ENCODE measurements around the gene ANXA4. TPM values are rescaled to one million over a fixed set of nuclear protein-coding genes. Genes with fewer than 3 reads are reported as not detected.

ANXA4 gene
- total and polyA plus RNA-seq, 2 of the 13 experiments (the other 11 are each of a cell fraction or from before 2014, with no cell fraction given): 155 to 168 TPM

DNA sequence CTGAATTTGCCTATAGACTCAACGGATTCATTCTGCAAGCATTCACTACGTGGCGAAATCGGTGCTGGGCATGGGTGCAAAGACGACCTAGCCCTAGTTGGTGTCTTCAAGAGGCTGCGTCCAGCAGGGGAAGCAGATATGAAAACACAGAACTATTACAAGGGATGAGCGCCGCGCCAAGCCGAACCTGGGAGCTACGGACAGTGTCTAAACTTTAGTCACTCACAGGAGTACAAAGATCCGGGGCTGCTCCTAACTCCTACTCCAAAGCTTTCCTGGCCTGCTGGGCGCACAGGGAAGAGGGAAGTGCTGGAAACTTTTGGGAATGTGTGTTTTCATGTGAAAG is 732 bp upstream of the ANXA4 start (continued):
- TF ChIP-seq ZNF468 (CRISPR knock-in tag; IDR thresholded peaks at IDR 0.05) (no peak), RELA (CRISPR knock-in tag; IDR thresholded peaks at IDR 0.05) (0 out of 2 replicates have a peak, but pooled peaks have one; percentile 1), SP2 (CRISPR knock-in tag; IDR thresholded peaks at IDR 0.05) (no peak), ZBTB20 (CRISPR knock-in tag; IDR thresholded peaks at IDR 0.05; ENCODE audit: borderline replicate concordance, low read depth) (0 out of 2 replicates have a peak, but pooled peaks have one; percentile 4), ZNF484 (CRISPR knock-in tag; IDR thresholded peaks at IDR 0.05; ENCODE audit: borderline replicate concordance, low read depth) (no peak), ATF7-NPFF (CRISPR knock-in tag; IDR thresholded peaks at IDR 0.05; ENCODE audit: low read depth) (no peak; the same call in 1 of the 2 replicates), ZNF333 (CRISPR knock-in tag; IDR thresholded peaks at IDR 0.05; ENCODE audit: borderline replicate concordance) (no peak), SSRP1 (CRISPR knock-in tag; IDR thresholded peaks at IDR 0.05) (peak; percentile 82; the same call in 1 of the 2 replicates), ZFP36L2 (CRISPR knock-in tag; IDR thresholded peaks at IDR 0.05) (no peak), FOXA3 (CRISPR knock-in tag; IDR thresholded peaks at IDR 0.05) (no peak), ZNF703 (CRISPR knock-in tag; IDR thresholded peaks at IDR 0.05; ENCODE audit: borderline replicate concordance) (0 out of 2 replicates have a peak, but pooled peaks have one; percentile 6), ZNF878 (CRISPR knock-in tag; IDR thresholded peaks at IDR 0.05) (0 out of 2 replicates have a peak, but pooled peaks have one; percentile 5), MYC (CRISPR knock-in tag; IDR thresholded peaks at IDR 0.05; ENCODE audit: borderline replicate concordance) (no peak), GLI4 (CRISPR knock-in tag; IDR thresholded peaks at IDR 0.05; ENCODE audit: borderline replicate concordance) (no peak), JARID2 (CRISPR knock-in tag; IDR thresholded peaks at IDR 0.05; ENCODE audit: insufficient replicate concordance) (no peak), ZNF572 (CRISPR knock-in tag; IDR thresholded peaks at IDR 0.05) (0 out of 2 replicates have a peak, but pooled peaks have one; percentile 27), HNF4A (CRISPR knock-in tag; IDR thresholded peaks at IDR 0.05) (peak; percentile 6; the same call in 1 of the 2 replicates), ZNF354B (CRISPR knock-in tag; IDR thresholded peaks at IDR 0.05) (0 out of 2 replicates have a peak, but pooled peaks have one; percentile 63), BHLHE40 (IDR thresholded peaks at IDR 0.05; ENCODE audit: low read length) (no peak), CCDC6 (CRISPR knock-in tag; IDR thresholded peaks at IDR 0.05) (no peak), DNMT1 (CRISPR knock-in tag; IDR thresholded peaks at IDR 0.05) (no peak), MED8 (CRISPR knock-in tag; IDR thresholded peaks at IDR 0.05; ENCODE audit: insufficient replicate concordance) (peak; percentile 1)
- TF ChIP-seq, protein P1, sequence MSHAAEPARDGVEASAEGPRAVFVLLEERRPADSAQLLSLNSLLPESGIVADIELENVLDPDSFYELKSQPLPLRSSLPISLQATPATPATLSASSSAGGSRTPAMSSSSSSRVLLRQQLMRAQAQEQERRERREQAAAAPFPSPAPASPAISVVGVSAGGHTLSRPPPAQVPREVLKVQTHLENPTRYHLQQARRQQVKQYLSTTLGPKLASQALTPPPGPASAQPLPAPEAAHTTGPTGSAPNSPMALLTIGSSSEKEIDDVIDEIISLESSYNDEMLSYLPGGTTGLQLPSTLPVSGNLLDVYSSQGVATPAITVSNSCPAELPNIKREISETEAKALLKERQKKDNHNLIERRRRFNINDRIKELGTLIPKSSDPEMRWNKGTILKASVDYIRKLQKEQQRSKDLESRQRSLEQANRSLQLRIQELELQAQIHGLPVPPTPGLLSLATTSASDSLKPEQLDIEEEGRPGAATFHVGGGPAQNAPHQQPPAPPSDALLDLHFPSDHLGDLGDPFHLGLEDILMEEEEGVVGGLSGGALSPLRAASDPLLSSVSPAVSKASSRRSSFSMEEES (CRISPR knock-in tag; IDR thresholded peaks at IDR 0.05): no peak
- TF ChIP-seq, protein P2, sequence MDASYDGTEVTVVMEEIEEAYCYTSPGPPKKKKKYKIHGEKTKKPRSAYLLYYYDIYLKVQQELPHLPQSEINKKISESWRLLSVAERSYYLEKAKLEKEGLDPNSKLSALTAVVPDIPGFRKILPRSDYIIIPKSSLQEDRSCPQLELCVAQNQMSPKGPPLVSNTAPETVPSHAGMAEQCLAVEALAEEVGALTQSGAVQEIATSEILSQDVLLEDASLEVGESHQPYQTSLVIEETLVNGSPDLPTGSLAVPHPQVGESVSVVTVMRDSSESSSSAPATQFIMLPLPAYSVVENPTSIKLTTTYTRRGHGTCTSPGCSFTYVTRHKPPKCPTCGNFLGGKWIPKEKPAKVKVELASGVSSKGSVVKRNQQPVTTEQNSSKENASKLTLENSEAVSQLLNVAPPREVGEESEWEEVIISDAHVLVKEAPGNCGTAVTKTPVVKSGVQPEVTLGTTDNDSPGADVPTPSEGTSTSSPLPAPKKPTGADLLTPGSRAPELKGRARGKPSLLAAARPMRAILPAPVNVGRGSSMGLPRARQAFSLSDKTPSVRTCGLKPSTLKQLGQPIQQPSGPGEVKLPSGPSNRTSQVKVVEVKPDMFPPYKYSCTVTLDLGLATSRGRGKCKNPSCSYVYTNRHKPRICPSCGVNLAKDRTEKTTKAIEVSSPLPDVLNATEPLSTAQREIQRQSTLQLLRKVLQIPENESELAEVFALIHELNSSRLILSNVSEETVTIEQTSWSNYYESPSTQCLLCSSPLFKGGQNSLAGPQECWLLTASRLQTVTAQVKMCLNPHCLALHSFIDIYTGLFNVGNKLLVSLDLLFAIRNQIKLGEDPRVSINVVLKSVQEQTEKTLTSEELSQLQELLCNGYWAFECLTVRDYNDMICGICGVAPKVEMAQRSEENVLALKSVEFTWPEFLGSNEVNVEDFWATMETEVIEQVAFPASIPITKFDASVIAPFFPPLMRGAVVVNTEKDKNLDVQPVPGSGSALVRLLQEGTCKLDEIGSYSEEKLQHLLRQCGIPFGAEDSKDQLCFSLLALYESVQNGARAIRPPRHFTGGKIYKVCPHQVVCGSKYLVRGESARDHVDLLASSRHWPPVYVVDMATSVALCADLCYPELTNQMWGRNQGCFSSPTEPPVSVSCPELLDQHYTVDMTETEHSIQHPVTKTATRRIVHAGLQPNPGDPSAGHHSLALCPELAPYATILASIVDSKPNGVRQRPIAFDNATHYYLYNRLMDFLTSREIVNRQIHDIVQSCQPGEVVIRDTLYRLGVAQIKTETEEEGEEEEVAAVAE (CRISPR knock-in tag; IDR thresholded peaks at IDR 0.05; ENCODE audit: borderline replicate concordance): no peak
- TF ChIP-seq, protein P3, sequence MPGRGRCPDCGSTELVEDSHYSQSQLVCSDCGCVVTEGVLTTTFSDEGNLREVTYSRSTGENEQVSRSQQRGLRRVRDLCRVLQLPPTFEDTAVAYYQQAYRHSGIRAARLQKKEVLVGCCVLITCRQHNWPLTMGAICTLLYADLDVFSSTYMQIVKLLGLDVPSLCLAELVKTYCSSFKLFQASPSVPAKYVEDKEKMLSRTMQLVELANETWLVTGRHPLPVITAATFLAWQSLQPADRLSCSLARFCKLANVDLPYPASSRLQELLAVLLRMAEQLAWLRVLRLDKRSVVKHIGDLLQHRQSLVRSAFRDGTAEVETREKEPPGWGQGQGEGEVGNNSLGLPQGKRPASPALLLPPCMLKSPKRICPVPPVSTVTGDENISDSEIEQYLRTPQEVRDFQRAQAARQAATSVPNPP (CRISPR knock-in tag; IDR thresholded peaks at IDR 0.05): 0 out of 2 replicates have a peak, but pooled peaks have one; percentile 1

Measured in HepG2 (cell line).